Measurements from ENCODE around the gene MND1.

DNA sequence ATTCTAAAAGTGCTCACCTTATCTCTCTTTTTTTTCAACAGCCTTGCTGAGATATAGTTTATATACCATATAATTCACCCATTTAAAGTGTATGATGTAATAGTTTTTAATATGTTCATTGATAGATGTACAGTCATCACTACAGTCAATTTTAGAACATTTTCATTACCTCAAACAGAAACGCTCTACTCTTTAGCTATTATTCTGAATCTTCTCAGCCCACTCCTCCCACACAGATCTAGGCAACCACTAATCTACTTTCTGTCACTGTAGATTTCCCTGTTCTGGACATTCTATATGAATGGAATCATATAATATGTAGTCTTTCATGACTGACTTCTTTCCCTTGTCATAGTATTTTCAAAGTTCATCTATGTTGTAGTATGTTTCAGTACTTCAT is 22.6 kb downstream of the MND1 start:
- TF ChIP-seq, protein P1, sequence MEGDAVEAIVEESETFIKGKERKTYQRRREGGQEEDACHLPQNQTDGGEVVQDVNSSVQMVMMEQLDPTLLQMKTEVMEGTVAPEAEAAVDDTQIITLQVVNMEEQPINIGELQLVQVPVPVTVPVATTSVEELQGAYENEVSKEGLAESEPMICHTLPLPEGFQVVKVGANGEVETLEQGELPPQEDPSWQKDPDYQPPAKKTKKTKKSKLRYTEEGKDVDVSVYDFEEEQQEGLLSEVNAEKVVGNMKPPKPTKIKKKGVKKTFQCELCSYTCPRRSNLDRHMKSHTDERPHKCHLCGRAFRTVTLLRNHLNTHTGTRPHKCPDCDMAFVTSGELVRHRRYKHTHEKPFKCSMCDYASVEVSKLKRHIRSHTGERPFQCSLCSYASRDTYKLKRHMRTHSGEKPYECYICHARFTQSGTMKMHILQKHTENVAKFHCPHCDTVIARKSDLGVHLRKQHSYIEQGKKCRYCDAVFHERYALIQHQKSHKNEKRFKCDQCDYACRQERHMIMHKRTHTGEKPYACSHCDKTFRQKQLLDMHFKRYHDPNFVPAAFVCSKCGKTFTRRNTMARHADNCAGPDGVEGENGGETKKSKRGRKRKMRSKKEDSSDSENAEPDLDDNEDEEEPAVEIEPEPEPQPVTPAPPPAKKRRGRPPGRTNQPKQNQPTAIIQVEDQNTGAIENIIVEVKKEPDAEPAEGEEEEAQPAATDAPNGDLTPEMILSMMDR (IDR thresholded peaks at IDR 0.05; ENCODE audit: low read depth, low read length, poor library complexity, severe bottlenecking): no peak
- no peak for TF ChIP-seq EZH2phosphoT487 (IDR thresholded peaks at IDR 0.05; ENCODE audit: borderline replicate concordance, low read length)

Data from DOHH2 (cell line).